Islet of Langerhans (tissue), 1 donor: ENCODE results near the gene TUT1.
"Not testable (repeated sequence)": the region's sequence is repeated elsewhere in the genome, so short reads cannot be mapped to it uniquely, and the experiment has no call there.

Experiments
- FAIRE-seq: peaks from one replicate; lab custom pipeline; 2011; peaks lifted over from hg19 to GRCh38; lab: Jason Lieb, UNC

The TUT1 gene

GRCh38 chr11:62603776-62604299, 12.5 kb upstream of the TUT1 start:
- no peak for FAIRE-seq

DNA sequence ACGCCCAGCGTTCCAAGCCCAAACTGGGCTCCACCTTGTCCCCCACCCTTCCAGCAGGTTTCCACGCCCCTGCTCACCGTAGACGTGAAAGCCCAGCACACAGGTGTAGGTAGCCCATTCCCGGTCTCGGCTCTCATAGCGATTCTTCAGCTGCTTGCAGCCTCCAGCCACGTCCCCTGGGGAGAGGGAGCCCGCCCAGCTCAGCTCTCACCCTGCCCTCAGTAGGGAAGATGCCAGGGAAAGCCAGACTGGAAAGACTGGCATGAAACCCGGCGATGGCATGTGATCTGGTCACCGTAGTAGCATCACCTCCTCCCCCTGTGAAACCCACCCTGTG, 11.7 kb upstream of the TUT1 start:
- FAIRE-seq = no peak

DNA sequence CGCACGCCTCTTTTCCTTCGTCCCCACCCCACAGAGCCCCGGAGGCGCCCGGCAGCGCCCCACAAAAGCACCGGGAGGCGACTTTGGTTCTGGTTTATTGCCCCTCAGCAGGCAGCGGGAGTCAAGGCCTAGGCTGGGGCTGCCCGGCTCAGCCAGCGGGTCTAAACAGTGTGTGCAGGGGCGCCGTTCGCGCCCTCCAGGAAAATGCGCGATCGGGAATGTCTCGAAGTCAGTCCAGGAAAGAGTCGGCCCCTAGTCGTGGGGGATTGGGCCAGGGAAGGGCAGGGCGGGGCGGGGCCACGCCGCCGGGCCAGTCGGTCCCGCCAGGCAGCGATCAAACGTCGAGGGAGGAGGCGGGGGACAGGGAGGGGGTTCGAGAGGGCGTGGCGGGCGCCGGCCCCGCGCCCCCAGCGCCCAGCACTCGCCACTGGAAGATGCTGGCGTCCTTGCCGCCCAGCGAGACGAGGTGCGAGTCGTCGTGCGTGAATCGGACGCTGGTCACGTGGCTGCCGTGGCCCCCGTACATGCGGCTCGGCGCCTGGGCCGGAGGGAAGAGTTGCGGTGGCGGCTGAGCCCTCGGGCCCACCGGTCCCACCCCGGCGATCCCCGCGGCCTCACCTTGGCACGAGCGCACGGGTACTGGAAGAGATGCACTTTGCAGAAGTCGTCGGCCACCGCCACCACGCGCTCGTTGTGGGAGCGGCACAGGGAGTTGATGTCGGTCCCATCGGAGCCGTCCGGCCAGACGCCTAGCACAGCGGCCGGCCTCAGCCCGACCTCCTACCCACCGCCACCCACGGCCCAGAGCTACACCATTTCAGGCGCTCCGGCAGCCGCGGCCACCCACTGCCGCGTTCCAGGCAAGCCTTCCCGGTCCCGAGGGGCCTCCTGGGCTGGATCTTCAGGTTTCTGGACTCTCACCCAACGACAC, 11.1 kb upstream of the TUT1 start:
- no peak for FAIRE-seq

- no peak for FAIRE-seq
Measured at GRCh38 chr11:62601372-62602140, 10.2 kb upstream of the TUT1 start, which contains the start of gene MTA2. Gene MTA2, minus strand, starts transcription at chr11:62601865. Its CDS starts 415 bp downstream, at chr11:62601450.

GRCh38 chr11:62601122-62601371, 9.7 kb upstream of the TUT1 start:
- FAIRE-seq = no peak

DNA sequence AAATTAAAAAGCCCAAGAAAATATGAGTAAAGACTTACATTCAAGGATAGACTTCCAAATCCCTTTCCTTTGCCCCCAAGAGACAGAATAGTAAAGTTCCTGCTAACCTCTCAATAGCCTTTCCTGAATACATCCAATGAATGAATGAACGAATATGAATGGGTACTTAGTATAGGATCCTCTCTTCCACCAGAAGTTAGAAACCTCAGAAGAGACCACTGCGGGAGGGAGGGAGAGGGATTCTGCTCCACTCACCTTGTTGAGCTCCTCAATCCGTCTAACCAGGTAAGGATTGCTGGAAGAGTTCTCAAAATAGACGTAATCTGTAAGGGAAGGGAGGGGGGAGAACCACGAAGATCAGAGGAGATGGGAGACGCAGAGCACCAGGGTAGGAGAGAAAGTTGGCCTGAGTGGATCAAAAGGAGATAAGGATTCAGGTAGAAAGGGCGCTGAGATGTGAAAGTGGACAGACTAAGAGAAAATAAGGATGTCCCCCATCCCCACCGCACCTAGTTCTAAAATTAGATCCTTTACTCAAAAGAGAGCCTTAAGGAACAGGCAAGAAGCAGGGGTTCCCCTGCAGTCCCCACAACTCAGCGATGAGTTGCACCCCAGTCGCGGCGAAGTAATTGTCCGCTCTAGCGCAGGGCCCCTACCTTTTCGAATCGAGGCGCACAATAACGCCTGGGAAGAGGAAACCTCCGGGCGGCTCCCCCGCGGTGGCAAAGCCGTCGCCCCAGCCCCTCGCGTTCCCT, 9.2 kb upstream of the TUT1 start:
- FAIRE-seq = no peak

- no peak for FAIRE-seq
Measured at GRCh38 chr11:62599901-62600300, 8.6 kb upstream of the TUT1 start.

DNA sequence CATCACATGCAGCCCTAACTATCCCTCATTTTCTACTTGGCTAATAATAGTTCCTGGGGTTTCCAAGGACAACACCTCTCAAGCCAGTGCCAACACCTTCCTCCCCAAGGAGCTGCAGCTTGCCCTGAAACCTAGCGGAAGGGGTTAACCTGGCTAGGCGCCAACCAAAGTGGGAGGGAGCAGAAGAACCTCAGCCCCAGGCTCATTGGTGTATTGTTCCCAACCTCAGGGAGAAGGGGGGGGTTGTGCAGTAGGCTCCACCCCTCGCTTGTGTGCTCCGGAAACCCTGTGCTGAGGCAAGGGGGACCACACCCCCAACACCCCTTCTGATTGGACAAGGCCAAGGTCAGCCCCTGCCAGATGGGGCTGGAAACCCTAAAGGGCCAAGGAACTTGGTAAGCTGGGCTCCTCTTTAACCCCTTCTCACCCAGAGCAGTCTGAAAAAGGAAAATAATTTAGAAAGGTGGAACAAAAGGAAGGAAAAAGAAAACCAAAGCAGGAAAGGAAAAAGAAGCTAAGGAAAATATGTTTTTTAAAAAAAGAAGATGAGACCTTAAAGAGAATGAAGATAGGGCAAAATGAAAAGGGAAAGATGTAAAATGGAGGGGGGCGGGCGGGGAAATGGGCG, 7.9 kb upstream of the TUT1 start:
- no peak for FAIRE-seq

- no peak for FAIRE-seq
Measured at GRCh38 chr11:62595124-62595523, 3.8 kb upstream of the TUT1 start.

GRCh38 chr11:62593434-62594044, 2.2 kb upstream of the TUT1 start:
- no peak for FAIRE-seq

- no peak for FAIRE-seq
Measured at GRCh38 chr11:62592989-62593421, 1.7 kb upstream of the TUT1 start.

DNA sequence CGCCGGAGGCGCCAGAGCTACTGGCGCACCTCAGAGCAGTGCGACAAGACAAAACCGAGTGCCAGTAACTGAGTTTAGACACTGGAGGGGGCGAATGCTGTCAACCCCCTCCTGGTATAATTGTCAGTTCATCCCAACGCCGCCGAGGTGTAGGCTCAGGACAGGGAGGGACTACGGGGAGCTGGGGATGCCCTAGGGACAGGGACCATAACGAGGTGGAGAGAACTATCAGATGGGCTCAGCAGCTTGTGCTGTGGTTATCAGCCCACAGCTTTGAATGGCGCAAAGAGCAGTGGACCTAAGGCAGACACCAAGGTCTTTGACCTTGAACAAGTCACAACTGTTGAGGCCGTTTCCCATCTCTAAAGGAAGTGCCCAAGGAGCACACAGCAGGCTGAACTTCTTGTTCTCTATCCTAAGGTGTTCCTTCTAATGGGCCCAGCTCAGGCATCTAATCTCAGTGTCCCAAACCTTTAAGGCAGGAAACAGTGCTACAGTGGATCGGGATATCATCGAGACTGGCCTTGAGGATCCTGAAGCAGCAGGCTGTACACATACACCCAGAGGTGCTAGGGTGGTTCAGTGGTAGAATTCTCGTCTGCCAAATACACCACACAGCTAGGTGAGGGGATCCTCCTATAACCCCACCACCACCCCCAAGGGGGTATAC, 958 bp upstream of the TUT1 start:
- no peak for FAIRE-seq

- no peak for FAIRE-seq
Measured at GRCh38 chr11:62588966-62589637, 2.2 kb downstream of the TUT1 start.

DNA sequence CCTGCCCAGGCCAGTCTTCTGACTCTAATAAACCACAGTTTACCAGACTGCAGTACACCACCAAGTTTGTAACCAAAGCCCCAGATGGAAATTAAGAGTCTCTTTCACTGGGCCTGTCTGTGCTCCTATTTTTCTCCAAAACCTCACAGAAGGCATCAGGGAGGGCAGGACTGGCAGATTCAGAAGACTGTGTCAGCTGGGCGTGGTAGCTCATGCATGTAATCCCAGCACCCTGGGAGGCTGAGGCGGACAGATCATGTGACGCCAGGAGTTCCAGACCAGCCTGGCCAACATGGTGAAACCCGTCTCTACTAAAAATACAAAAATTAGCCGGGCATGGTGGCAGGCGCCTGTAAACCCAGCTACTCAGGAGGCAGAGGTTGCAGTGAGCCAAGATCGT, 6.0 kb downstream of the TUT1 start:
- FAIRE-seq = not testable (repeated sequence)

GRCh38 chr11:62581735-62582134, 9.6 kb downstream of the TUT1 start:
- FAIRE-seq = not testable (repeated sequence)

DNA sequence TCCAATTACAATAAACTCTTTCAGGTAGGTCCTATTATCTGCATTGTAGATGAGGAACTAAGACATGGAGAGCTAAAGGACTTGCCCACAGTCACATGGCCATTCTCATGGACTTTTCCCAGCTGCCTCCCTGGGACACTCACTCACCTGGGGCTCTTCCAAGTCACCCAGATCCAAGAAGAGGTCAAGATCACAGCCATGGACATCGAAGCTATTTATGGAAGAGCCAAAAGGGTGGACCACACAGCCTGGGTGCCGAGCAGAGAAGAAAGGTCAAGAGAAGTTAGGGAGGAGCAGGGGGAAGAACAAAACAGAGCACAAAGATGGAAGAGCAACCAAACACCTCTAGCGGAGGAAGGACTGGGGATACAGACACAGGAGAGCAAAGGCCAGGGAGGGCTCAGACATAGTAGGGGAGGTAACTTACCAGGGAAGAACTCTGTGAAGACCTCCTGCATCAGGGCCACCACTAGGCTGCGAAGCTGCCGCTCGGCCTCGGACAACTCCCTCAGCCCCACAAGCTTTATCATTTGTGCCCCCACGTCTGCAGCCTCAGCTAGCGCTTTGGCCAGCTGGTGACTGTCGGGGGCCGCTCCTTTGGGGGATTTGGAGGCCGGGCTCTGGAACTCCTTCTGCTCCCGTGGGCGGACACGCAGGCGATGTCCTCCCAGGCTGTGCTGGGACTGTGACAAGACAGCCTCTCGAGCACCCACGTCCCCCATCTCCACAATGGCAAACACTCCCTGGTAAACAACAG, 10.2 kb downstream of the TUT1 start:
- FAIRE-seq = no peak

DNA sequence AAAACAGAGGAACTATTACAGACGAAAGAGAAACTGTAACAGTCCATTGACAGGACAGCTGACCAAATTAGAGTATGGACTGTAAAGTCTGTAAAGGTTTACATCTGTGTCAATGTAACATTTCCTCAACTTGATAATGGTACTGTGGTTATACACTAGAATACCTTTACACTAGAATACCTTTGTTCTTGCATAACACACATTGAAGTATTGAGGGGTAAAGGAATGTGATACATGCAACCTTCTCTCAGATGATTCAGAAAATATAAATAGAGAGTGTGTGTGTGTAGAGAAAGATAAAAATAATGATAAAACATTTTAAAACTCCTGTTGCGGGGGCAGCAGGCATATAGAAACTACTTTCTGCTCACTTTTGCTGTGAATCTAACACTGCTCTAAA, 12.1 kb downstream of the TUT1 start:
- no peak for FAIRE-seq

DNA sequence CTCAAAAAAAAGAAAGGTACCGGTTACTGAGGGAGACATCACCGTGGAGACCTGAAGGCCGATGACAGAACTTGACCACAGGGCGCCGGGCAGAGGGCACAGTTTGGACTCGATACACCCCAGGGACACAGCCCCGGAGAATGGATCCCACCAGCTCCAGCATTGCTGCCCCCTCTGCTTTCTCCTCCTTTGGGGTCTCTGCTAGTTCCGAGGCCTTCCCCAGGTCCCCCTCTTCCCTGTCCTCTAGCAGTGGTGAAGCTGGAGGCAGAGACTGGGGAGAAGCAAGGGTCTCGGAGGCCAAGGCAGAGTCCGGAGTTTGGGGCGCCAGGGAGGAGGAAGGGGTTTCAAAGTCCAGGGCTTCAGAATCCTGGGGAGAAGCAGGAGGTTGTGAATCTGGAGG, 12.8 kb downstream of the TUT1 start:
- no peak for FAIRE-seq

- no peak for FAIRE-seq
Measured at GRCh38 chr11:62577046-62577714, 14.1 kb downstream of the TUT1 start.
